Upper lobe of left lung (tissue), 4 donors: ENCODE results near the gene LSR.

ENCODE experiments used
- EP300 ChIP-seq, 4 donors: sonication (generic); formaldehyde crosslinking; IDR thresholded peaks; one replicate each; pipeline ENCODE4 v1.5.1; 2017; ENCODE audit warnings: antibody characterized with exemption in 4 of 4, control low read depth in 2 of 4
- POLR2A ChIP-seq, 4 donors: fragments of 450-650 bp; IDR thresholded peaks; one replicate each; pipeline ENCODE4 v1.5.1; 2016 to 2017; ENCODE audit warnings: antibody characterized with exemption in 4 of 4, mild to moderate bottlenecking in 2 of 4
- TF ChIP-seq, protein P1 (sequence below), 6 experiments: fragments of 450-650 bp in 4 of 6; fragments of 200-600 bp in 2 of 6; sonication (generic) in 2 of 6; IDR thresholded peaks; one replicate each; pipeline ENCODE4 v1.5.1; 2016 to 2019; ENCODE audit warnings: antibody characterized with exemption in 6 of 6

DNA sequence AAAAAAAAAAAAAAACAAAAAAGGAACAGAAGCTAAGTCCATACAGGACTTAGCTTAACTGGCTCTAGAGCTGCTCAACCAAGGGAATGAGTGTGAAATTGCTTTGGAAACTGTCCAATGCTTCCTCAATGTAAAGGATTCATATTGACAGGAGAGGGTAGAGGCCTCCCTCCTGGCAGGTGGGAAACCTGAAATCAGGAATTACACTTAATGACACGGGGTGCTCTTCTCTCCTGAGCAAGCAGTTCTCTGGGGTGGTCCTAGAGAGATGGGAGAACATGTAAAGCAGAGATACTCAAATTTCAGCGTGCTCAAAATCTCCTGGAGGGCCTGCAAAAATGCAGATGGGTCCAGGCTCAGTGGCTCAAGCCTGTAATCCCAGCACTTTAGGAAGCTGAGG lies 39.5 kb downstream of the LSR start:
- TF ChIP-seq, protein P1, sequence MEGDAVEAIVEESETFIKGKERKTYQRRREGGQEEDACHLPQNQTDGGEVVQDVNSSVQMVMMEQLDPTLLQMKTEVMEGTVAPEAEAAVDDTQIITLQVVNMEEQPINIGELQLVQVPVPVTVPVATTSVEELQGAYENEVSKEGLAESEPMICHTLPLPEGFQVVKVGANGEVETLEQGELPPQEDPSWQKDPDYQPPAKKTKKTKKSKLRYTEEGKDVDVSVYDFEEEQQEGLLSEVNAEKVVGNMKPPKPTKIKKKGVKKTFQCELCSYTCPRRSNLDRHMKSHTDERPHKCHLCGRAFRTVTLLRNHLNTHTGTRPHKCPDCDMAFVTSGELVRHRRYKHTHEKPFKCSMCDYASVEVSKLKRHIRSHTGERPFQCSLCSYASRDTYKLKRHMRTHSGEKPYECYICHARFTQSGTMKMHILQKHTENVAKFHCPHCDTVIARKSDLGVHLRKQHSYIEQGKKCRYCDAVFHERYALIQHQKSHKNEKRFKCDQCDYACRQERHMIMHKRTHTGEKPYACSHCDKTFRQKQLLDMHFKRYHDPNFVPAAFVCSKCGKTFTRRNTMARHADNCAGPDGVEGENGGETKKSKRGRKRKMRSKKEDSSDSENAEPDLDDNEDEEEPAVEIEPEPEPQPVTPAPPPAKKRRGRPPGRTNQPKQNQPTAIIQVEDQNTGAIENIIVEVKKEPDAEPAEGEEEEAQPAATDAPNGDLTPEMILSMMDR (IDR thresholded peaks at IDR 0.05) = no peak
- TF ChIP-seq EP300 (IDR thresholded peaks at IDR 0.05) = no peak
- no peak for TF ChIP-seq POLR2A (IDR thresholded peaks at IDR 0.05)
